ENCODE data around the gene NELFCD.
"Not testable (repeated sequence)": the region's sequence is repeated elsewhere in the genome, so short reads cannot be mapped to it uniquely, and the experiment has no call there.

The NELFCD gene

GRCh38 chr20:59032713-59033059, 51.6 kb downstream of the NELFCD start:
- Histone ChIP-seq H3K9me3 (ENCODE audit: control insufficient read depth in 1 of 2, low read length in 2 of 2) (no peaks in the 10 kb centered on the region), H3K36me3 (ENCODE audit: control insufficient read depth in 1 of 2, insufficient read depth in 2 of 2, low read length in 2 of 2) (peaks cover 43 to 52% of the 10 kb centered on the region in 2 donors), H3K4me3 (ENCODE audit: low read depth in 1 of 2, low read length in 2 of 2) (peak overlapping the region; percentile 64 to 89), H3K4me1 (ENCODE audit: control insufficient read depth in 1 of 2, insufficient read depth in 2 of 2, low read length in 2 of 2) (peaks cover 27 to 39% of the 10 kb centered on the region in 2 donors), H3K27me3 (ENCODE audit: low read depth, low read length) (no peaks in the 10 kb centered on the region), H3K27ac (ENCODE audit: low read length) (peak overlapping the region; percentile 85)

- no peaks in the 10 kb centered on the region for H3K27me3 ChIP-seq (ENCODE audit: low read depth, low read length)
- peaks cover 43 to 52% of the 10 kb centered on the region in 2 donors for H3K36me3 ChIP-seq (ENCODE audit: control insufficient read depth in 1 of 2, insufficient read depth in 2 of 2, low read length in 2 of 2)
- H3K9me3 ChIP-seq (ENCODE audit: control insufficient read depth in 1 of 2, low read length in 2 of 2), result no peaks in the 10 kb centered on the region
- H3K4me3 ChIP-seq (ENCODE audit: low read depth in 1 of 2, low read length in 2 of 2), result peak overlapping the region; percentile 64 to 89
- H3K27ac ChIP-seq (ENCODE audit: low read length), result peak overlapping the region; percentile 85
- peaks cover 23 to 35% of the 10 kb centered on the region in 2 donors for H3K4me1 ChIP-seq (ENCODE audit: control insufficient read depth in 1 of 2, insufficient read depth in 2 of 2, low read length in 2 of 2)
Observed at GRCh38 chr20:59033093-59033492, 52.0 kb downstream of the NELFCD start.

- Histone ChIP-seq H3K36me3 (ENCODE audit: control insufficient read depth in 1 of 2, insufficient read depth in 2 of 2, low read length in 2 of 2) (peaks cover 40 to 49% of the 10 kb centered on the region in 2 donors), H3K27me3 (ENCODE audit: low read depth, low read length) (no peaks in the 10 kb centered on the region), H3K27ac (ENCODE audit: low read length) (no peak overlapping the region), H3K9me3 (ENCODE audit: control insufficient read depth in 1 of 2, low read length in 2 of 2) (no peaks in the 10 kb centered on the region), H3K4me1 (ENCODE audit: control insufficient read depth in 1 of 2, insufficient read depth in 2 of 2, low read length in 2 of 2) (peaks cover 20 to 29% of the 10 kb centered on the region in 2 donors), H3K4me3 (ENCODE audit: low read depth in 1 of 2, low read length in 2 of 2) (no peak overlapping the region)
Observed at GRCh38 chr20:59033616-59034165, 52.6 kb downstream of the NELFCD start.

GRCh38 chr20:59035381-59035780, 54.3 kb downstream of the NELFCD start:
- Histone ChIP-seq H3K4me1 (ENCODE audit: control insufficient read depth in 1 of 2, insufficient read depth in 2 of 2, low read length in 2 of 2) (peaks cover 9 to 21% of the 10 kb centered on the region in 2 donors), H3K27ac (ENCODE audit: low read length) (no peak overlapping the region), H3K36me3 (ENCODE audit: control insufficient read depth in 1 of 2, insufficient read depth in 2 of 2, low read length in 2 of 2) (peaks cover 30 to 34% of the 10 kb centered on the region in 2 donors), H3K27me3 (ENCODE audit: low read depth, low read length) (no peaks in the 10 kb centered on the region), H3K4me3 (ENCODE audit: low read depth in 1 of 2, low read length in 2 of 2) (no peak overlapping the region), H3K9me3 (ENCODE audit: control insufficient read depth in 1 of 2, low read length in 2 of 2) (no peaks in the 10 kb centered on the region)

DNA sequence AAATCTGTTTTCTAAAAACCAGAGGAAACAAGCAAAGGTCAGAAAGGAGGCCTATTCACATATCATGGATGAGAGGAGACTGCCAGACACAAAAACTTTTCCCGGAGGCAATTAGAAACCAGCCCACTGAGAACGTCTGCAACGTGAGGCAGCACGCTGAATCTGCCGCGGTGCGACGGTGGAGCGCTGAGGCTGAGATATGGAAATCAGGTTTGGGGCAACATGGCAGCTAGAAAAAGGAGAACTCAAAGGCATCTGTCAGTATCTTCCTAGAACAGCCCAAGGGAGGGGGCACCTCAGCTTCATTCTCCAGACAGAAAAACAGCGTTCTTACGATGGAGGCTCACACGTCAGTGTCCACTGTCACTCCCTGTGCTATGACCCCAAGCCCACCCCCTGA, 56.3 kb downstream of the NELFCD start:
- H3K4me1 ChIP-seq (ENCODE audit: control insufficient read depth in 1 of 2, insufficient read depth in 2 of 2, low read length in 2 of 2), result peaks cover 0 to 22% of the 10 kb centered on the region in 2 donors
- no peak overlapping the region for H3K27ac ChIP-seq (ENCODE audit: low read length)
- peaks cover 30 to 34% of the 10 kb centered on the region in 2 donors for H3K36me3 ChIP-seq (ENCODE audit: control insufficient read depth in 1 of 2, insufficient read depth in 2 of 2, low read length in 2 of 2)
- H3K27me3 ChIP-seq (ENCODE audit: low read depth, low read length), result no peaks in the 10 kb centered on the region
- no peaks in the 10 kb centered on the region for H3K9me3 ChIP-seq (ENCODE audit: control insufficient read depth in 1 of 2, low read length in 2 of 2)
- no peak overlapping the region for H3K4me3 ChIP-seq (ENCODE audit: low read depth in 1 of 2, low read length in 2 of 2)

- Histone ChIP-seq H3K27me3 (ENCODE audit: low read depth, low read length) (no peaks in the 10 kb centered on the region), H3K27ac (ENCODE audit: low read length) (no peak overlapping the region), H3K36me3 (ENCODE audit: control insufficient read depth in 1 of 2, insufficient read depth in 2 of 2, low read length in 2 of 2) (peaks cover 30 to 34% of the 10 kb centered on the region in 2 donors), H3K4me1 (ENCODE audit: control insufficient read depth in 1 of 2, insufficient read depth in 2 of 2, low read length in 2 of 2) (peaks cover 6 to 28% of the 10 kb centered on the region in 2 donors), H3K9me3 (ENCODE audit: control insufficient read depth in 1 of 2, low read length in 2 of 2) (no peaks in the 10 kb centered on the region), H3K4me3 (ENCODE audit: low read depth in 1 of 2, low read length in 2 of 2) (peak overlapping the region in 1 of 2 donors; percentile 9)
Observed at GRCh38 chr20:59039233-59039632, 58.2 kb downstream of the NELFCD start.

DNA sequence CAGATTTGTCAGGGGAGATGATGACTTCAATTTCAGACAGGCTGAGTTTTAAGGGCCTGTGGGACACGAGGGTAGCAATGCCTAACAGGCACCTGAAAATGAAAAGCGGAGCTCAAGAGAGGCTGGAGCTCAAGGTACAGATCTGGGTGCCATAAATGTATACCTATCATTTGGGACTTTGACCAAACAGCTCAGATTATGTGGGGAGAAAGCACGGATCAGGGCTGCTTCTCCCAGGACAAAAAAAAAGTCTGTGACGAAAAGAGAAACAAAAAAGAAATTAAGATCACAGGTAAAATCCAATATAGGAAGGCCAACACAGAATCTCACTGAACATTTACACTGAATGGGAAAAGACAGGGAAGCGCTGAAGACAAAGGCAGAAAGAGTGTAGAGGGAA, 59.6 kb downstream of the NELFCD start:
- H3K36me3 ChIP-seq (ENCODE audit: control insufficient read depth in 1 of 2, insufficient read depth in 2 of 2, low read length in 2 of 2), result peaks cover 22 to 27% of the 10 kb centered on the region in 2 donors
- peak overlapping the region; percentile 46 for H3K27ac ChIP-seq (ENCODE audit: low read length)
- peaks cover 6 to 28% of the 10 kb centered on the region in 2 donors for H3K4me1 ChIP-seq (ENCODE audit: control insufficient read depth in 1 of 2, insufficient read depth in 2 of 2, low read length in 2 of 2)
- H3K27me3 ChIP-seq (ENCODE audit: low read depth, low read length), result no peaks in the 10 kb centered on the region
- H3K9me3 ChIP-seq (ENCODE audit: control insufficient read depth in 1 of 2, low read length in 2 of 2), result no peaks in the 10 kb centered on the region
- peak overlapping the region in 1 of 2 donors; percentile 28 for H3K4me3 ChIP-seq (ENCODE audit: low read depth in 1 of 2, low read length in 2 of 2)

DNA sequence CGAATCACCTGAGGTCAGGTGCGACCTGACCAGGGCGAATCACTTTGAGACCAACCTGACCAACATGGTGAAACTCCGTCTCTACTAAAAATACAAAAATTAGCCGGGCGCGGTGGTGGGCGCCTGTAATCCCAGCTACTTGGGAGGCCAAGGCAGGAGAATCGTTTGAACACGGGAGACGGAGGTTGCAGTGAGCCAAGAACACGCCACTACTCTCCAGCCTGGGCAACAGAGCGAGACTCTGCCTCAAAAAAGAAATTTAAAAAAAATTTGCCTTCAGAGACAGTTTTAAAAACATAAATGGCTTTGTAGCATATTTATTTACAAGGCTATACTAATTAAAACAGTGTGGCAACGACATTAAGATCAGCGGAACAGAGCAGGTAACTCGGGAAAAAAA, 60.4 kb downstream of the NELFCD start:
- peak overlapping the region; percentile 77 for H3K27ac ChIP-seq (ENCODE audit: low read length)
- H3K36me3 ChIP-seq (ENCODE audit: control insufficient read depth in 1 of 2, insufficient read depth in 2 of 2, low read length in 2 of 2), result peaks cover 14 to 19% of the 10 kb centered on the region in 2 donors
- peak overlapping the region; percentile 80 to 81 for H3K4me3 ChIP-seq (ENCODE audit: low read depth in 1 of 2, low read length in 2 of 2)
- H3K9me3 ChIP-seq (ENCODE audit: control insufficient read depth in 1 of 2, low read length in 2 of 2); H3K27me3 ChIP-seq (ENCODE audit: low read depth, low read length): not testable (repeated sequence)
- peaks cover 6 to 28% of the 10 kb centered on the region in 2 donors for H3K4me1 ChIP-seq (ENCODE audit: control insufficient read depth in 1 of 2, insufficient read depth in 2 of 2, low read length in 2 of 2)

GRCh38 chr20:59042151-59042795, 61.2 kb downstream of the NELFCD start, which contains the start of gene PRELID3B:
Gene PRELID3B, minus strand, starts transcription at chr20:59042786. Its CDS starts 56 bp downstream, at chr20:59042730.
- Histone ChIP-seq H3K27ac (ENCODE audit: low read length) (peak within 1 kb of the TSS; percentile 77), H3K36me3 (ENCODE audit: control insufficient read depth in 1 of 2, insufficient read depth in 2 of 2, low read length in 2 of 2) (peaks cover 8 to 11% of the 10 kb centered on the region in 2 donors), H3K4me1 (ENCODE audit: control insufficient read depth in 1 of 2, insufficient read depth in 2 of 2, low read length in 2 of 2) (peaks cover 6 to 28% of the 10 kb centered on the region in 2 donors), H3K27me3 (ENCODE audit: low read depth, low read length) (no peaks in the 10 kb centered on the region), H3K4me3 (ENCODE audit: low read depth in 1 of 2, low read length in 2 of 2) (peak within 1 kb of the TSS; percentile 80 to 81), H3K9me3 (ENCODE audit: control insufficient read depth in 1 of 2, low read length in 2 of 2) (no peaks in the 10 kb centered on the region)

GRCh38 chr20:59042796-59043631, 62.0 kb downstream of the NELFCD start:
- Histone ChIP-seq H3K4me1 (ENCODE audit: control insufficient read depth in 1 of 2, insufficient read depth in 2 of 2, low read length in 2 of 2) (peaks cover 7 to 28% of the 10 kb centered on the region in 2 donors), H3K4me3 (ENCODE audit: low read depth in 1 of 2, low read length in 2 of 2) (peak overlapping the region; percentile 80 to 81), H3K27me3 (ENCODE audit: low read depth, low read length) (no peaks in the 10 kb centered on the region), H3K27ac (ENCODE audit: low read length) (peak overlapping the region; percentile 65), H3K36me3 (ENCODE audit: control insufficient read depth in 1 of 2, insufficient read depth in 2 of 2, low read length in 2 of 2) (peaks cover under 1 to 4% of the 10 kb centered on the region in 2 donors), H3K9me3 (ENCODE audit: control insufficient read depth in 1 of 2, low read length in 2 of 2) (no peaks in the 10 kb centered on the region)

DNA sequence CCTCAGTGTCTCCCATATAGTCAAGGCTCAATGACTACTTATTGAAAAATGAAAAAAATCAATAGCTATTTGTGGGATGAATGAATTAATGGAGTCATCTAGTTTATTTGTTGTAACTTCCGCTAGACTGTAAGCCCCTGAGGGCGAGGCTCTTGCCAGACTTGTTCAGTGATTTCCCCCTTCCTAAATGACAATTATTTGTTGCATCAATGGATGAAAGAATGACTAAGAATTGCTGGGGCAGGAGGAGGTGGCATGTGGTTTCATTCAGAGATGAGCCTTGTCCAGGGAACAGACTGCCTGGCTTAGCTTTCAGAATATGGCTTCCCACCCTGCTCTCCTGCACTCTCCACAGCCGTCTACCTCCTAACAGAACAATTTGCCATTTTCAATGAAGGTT, 62.6 kb downstream of the NELFCD start:
- no peaks in the 10 kb centered on the region for H3K9me3 ChIP-seq (ENCODE audit: control insufficient read depth in 1 of 2, low read length in 2 of 2)
- no peak overlapping the region for H3K27ac ChIP-seq (ENCODE audit: low read length)
- peak overlapping the region in 1 of 2 donors; percentile 37 for H3K4me3 ChIP-seq (ENCODE audit: low read depth in 1 of 2, low read length in 2 of 2)
- peaks cover 14 to 28% of the 10 kb centered on the region in 2 donors for H3K4me1 ChIP-seq (ENCODE audit: control insufficient read depth in 1 of 2, insufficient read depth in 2 of 2, low read length in 2 of 2)
- no peaks in the 10 kb centered on the region for H3K27me3 ChIP-seq (ENCODE audit: low read depth, low read length)
- H3K36me3 ChIP-seq (ENCODE audit: control insufficient read depth in 1 of 2, insufficient read depth in 2 of 2, low read length in 2 of 2), result no peaks in the 10 kb centered on the region

Measured in muscle layer of duodenum (tissue), 2 donors.